Trophoblast cell (in vitro differentiated cells and primary cell): ENCODE results near the gene TMEM266.

Experiments
- DNase-seq, 2 donors: peaks; one replicate each; pipeline ENCODE4 v3.0.0-alpha.2; 2016
- H2AFZ ChIP-seq: 2 replicates; pipeline ENCODE4 v1.6.1; 2013; ENCODE audit warnings: low read length, moderate library complexity, mild to moderate bottlenecking; ENCODE audit not compliant: insufficient read depth, poor library complexity
- H2AK5ac ChIP-seq: 2 replicates; pipeline ENCODE4 v1.6.1; 2013; ENCODE audit warnings: mild to moderate bottlenecking, low read length
- H2BK120ac ChIP-seq: 2 replicates; pipeline ENCODE4 v1.6.1; 2013; ENCODE audit warnings: low read length, mild to moderate bottlenecking, moderate library complexity; ENCODE audit not compliant: insufficient read depth, poor library complexity
- H2BK12ac ChIP-seq: 2 replicates; pipeline ENCODE4 v1.6.1; 2013; ENCODE audit warnings: mild to moderate bottlenecking, low read length, moderate library complexity
- H2BK5ac ChIP-seq: 2 replicates; pipeline ENCODE4 v1.6.1; 2013; ENCODE audit warnings: low read length, low read depth, moderate library complexity, mild to moderate bottlenecking; ENCODE audit not compliant: poor library complexity
- H3K14ac ChIP-seq: 2 replicates; pipeline ENCODE4 v1.6.1; 2013; ENCODE audit warnings: mild to moderate bottlenecking, low read length
- H3K18ac ChIP-seq: 2 replicates; pipeline ENCODE4 v1.6.1; 2013; ENCODE audit warnings: mild to moderate bottlenecking, low read length
- H3K23ac ChIP-seq: 2 replicates; pipeline ENCODE4 v1.6.1; 2013; ENCODE audit warnings: low read length
- H3K27ac ChIP-seq: 2 replicates; pipeline ENCODE4 v1.5.1; 2013; ENCODE audit warnings: low read depth, mild to moderate bottlenecking, inconsistent platforms, low read length, moderate library complexity
- H3K27me3 ChIP-seq: 2 replicates; pipeline ENCODE4 v1.6.1; 2013; ENCODE audit warnings: inconsistent platforms, mild to moderate bottlenecking, low read length, moderate library complexity; ENCODE audit not compliant: insufficient read depth
- H3K36me3 ChIP-seq, 2 experiments: 1 replicate in 1 of 2; 2 replicates in 1 of 2; pipeline ENCODE4 v1.6.1; 2013; ENCODE audit warnings: low read length in 2 of 2, mild to moderate bottlenecking in 2 of 2, moderate library complexity in 1 of 2; ENCODE audit not compliant: insufficient read depth in 2 of 2, control insufficient read depth in 1 of 2
- H3K4ac ChIP-seq: 2 replicates; pipeline ENCODE4 v1.6.1; 2013; ENCODE audit warnings: low read depth, mild to moderate bottlenecking, low read length, moderate library complexity
- H3K4me1 ChIP-seq, 2 experiments: 1 replicate in 1 of 2; 2 replicates in 1 of 2; pipeline ENCODE4 v1.6.1; 2013; ENCODE audit warnings: low read length in 2 of 2, mild to moderate bottlenecking in 2 of 2, moderate library complexity in 1 of 2; ENCODE audit not compliant: insufficient read depth in 2 of 2, control insufficient read depth in 1 of 2
- H3K4me2 ChIP-seq: 2 replicates; pipeline ENCODE4 v1.6.1; 2013; ENCODE audit warnings: inconsistent platforms, mild to moderate bottlenecking, low read length, moderate library complexity
- H3K4me3 ChIP-seq: 2 replicates; pipeline ENCODE4 v1.5.1; 2013; ENCODE audit warnings: mild to moderate bottlenecking, low read depth, low read length, inconsistent platforms
- H3K79me1 ChIP-seq: one replicate; pipeline ENCODE4 v1.6.1; 2013; ENCODE audit warnings: low read length
- H3K79me2 ChIP-seq: 2 replicates; pipeline ENCODE4 v1.6.1; 2013; ENCODE audit warnings: low read length, mild to moderate bottlenecking; ENCODE audit not compliant: control insufficient read depth, insufficient read depth, poor library complexity
- H3K9ac ChIP-seq: 2 replicates; pipeline ENCODE4 v1.6.1; 2013; ENCODE audit warnings: mild to moderate bottlenecking, low read length
- H3K9me3 ChIP-seq: 2 replicates; pipeline ENCODE4 v1.6.1; 2013; ENCODE audit warnings: low read depth, mild to moderate bottlenecking, control low read depth, inconsistent platforms, low read length; ENCODE audit not compliant: insufficient read depth
- H4K12ac ChIP-seq: 2 replicates; pipeline ENCODE4 v1.6.1; 2013; ENCODE audit warnings: low read depth, mild to moderate bottlenecking, low read length, moderate library complexity
- H4K8ac ChIP-seq: 2 replicates; pipeline ENCODE4 v1.6.1; 2013; ENCODE audit warnings: low read depth, mild to moderate bottlenecking, low read length, moderate library complexity
- H4K91ac ChIP-seq: one replicate; pipeline ENCODE4 v1.6.1; 2013; ENCODE audit warnings: low read depth, mild to moderate bottlenecking, low read length, moderate library complexity
- WGBS: extraction: QIAGEN DNeasy Blood & Tissue Kit; methylation state at CpG from one replicate; pipeline ENCODE4 v1.1.7; 2013; ENCODE audit warnings: missing lambda C conversion rate; ENCODE audit not compliant: insufficient read length, insufficient coverage; ENCODE audit errors: extremely low coverage; 5-methylcytosine and 5-hydroxymethylcytosine counted together

Gene TMEM266

DNA sequence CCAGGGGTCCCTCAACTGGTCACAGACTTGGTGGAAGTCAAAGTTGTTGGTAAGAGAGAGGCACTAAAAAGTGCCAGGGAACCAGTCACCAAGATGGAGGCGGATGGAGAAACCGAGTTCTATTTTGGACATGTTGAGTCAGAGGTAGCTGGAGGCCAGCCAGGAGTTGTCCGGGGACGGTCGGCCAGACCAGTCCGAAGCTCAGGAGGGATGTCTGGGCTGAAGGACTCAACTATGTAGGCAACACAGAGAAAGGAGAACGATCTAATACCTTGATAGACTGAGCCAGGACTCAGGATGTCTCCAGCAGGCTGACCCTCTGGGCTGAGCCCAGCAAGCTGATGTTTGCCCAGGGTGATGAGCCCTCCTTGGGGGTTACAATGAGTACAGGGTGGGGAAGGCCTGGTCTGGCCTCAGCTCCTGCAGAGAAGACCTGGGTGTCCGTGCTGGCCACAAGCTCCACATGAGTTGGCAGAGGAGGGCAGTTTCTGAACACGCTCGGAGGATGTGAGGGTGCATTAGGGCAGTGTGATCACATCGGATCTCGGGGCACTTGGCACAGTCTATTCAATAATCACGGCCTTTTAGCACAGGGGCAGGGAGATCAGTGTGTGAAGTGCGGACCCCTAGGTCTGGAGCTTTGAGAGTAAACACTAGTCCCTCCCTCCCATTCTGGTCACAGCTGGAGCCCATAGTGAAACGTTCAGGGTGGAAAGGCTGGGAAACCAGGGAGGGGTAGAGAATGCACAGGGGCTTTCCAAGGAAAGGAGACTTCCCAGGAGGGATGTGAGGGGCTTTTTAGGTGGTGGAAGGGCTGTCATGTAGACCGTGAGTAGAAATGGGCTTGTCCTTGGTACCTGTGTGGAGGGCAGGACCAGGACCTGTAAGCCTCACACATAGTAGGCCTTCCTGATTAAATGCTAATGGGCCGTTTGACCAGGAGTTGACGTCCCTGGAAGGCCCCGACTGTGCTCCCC is 139.6 kb downstream of the TMEM266 start:
- H3K4me3 ChIP-seq = no peak overlapping the region
- no peak overlapping the region for H2BK12ac ChIP-seq
- WGBS = no CpG with 5 or more reads among the region's 19 CpGs
- H2AK5ac ChIP-seq = no peak overlapping the region
- H4K8ac ChIP-seq = no peak overlapping the region
- H3K4ac ChIP-seq = no peak overlapping the region
- no peak overlapping the region for H3K4me2 ChIP-seq
- no peaks in the 10 kb centered on the region for H3K79me2 ChIP-seq
- peaks cover 4 to 10% of the 10 kb centered on the region in 2 experiments for H3K4me1 ChIP-seq
- no peak overlapping the region for H3K27ac ChIP-seq
- H4K12ac ChIP-seq = no peak overlapping the region
- no peak overlapping the region for H3K14ac ChIP-seq
- DNase-seq = no peak
- H4K91ac ChIP-seq = no peak overlapping the region
- no peak overlapping the region for H2BK120ac ChIP-seq
- no peaks in the 10 kb centered on the region for H3K79me1 ChIP-seq
- H3K27me3 ChIP-seq = no peaks in the 10 kb centered on the region
- no peak overlapping the region for H3K18ac ChIP-seq
- no peaks in the 10 kb centered on the region for H3K9me3 ChIP-seq
- no peak overlapping the region for H2AFZ ChIP-seq
- no peak overlapping the region for H2BK5ac ChIP-seq
- no peak overlapping the region for H3K9ac ChIP-seq
- no peak overlapping the region for H3K23ac ChIP-seq
- H3K36me3 ChIP-seq = peaks cover 4 to 6% of the 10 kb centered on the region in 2 experiments

DNA sequence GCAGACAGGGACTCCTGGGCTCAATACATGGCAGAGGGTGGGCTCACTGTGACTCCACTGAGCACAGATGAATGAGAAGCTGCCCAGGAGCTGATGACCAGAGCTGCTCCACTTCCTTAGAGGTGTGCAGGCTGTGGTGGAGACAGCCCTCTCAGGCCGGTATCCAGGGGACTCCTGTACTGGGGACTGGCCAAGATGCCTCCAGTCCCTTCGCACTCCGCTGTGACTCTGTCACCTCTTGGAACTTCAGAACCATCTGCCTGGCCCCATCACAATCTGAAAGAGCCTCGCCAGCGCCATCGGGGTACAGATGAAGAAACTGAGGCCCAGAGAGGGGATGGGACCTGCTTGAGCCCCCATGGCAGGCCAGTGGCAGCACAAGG is 140.3 kb downstream of the TMEM266 start:
- no peak overlapping the region for H3K27ac ChIP-seq
- DNase-seq = no peak
- H4K12ac ChIP-seq = no peak overlapping the region
- no peaks in the 10 kb centered on the region for H3K27me3 ChIP-seq
- no peak overlapping the region for H3K23ac ChIP-seq
- H3K79me1 ChIP-seq = no peaks in the 10 kb centered on the region
- H3K79me2 ChIP-seq = no peaks in the 10 kb centered on the region
- no peaks in the 10 kb centered on the region for H3K9me3 ChIP-seq
- H3K36me3 ChIP-seq = peaks cover 4 to 6% of the 10 kb centered on the region in 2 experiments
- no peak overlapping the region for H2BK12ac ChIP-seq
- no CpG with 5 or more reads among the region's 6 CpGs for WGBS
- H3K4me2 ChIP-seq = no peak overlapping the region
- H3K14ac ChIP-seq = no peak overlapping the region
- no peak overlapping the region for H2BK5ac ChIP-seq
- no peak overlapping the region for H3K4me3 ChIP-seq
- no peak overlapping the region for H2AK5ac ChIP-seq
- H3K4me1 ChIP-seq = peaks cover 4 to 10% of the 10 kb centered on the region in 2 experiments
- H3K4ac ChIP-seq = no peak overlapping the region
- no peak overlapping the region for H3K9ac ChIP-seq
- H3K18ac ChIP-seq = no peak overlapping the region
- H2BK120ac ChIP-seq = no peak overlapping the region
- no peak overlapping the region for H4K8ac ChIP-seq
- H4K91ac ChIP-seq = no peak overlapping the region
- H2AFZ ChIP-seq = no peak overlapping the region

DNA sequence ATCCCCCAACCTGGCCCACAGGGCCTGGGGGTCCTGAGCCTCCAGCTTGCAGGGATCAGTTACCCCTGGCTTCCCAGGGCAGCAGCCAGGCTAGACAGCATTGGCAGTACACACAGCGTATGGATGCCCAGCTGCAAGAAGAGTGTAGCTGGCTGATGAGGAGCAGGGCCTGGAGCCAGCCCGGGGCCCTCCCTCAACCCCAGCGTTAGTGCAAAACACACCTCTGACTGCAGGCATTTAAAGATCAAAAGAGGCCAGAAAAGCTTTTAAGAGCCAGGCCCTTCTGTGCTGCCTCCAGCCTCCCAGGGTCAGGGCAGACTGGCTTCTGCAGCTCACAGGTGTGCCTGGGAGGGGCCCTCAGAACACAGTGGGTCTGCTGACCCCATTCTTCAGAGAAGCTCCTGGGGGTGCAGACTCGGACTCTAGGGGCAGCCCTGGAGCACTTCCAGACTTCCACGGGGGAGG is 140.9 kb downstream of the TMEM266 start:
- no peak overlapping the region for H4K12ac ChIP-seq
- no peaks in the 10 kb centered on the region for H3K9me3 ChIP-seq
- no peak overlapping the region for H3K18ac ChIP-seq
- no peak for DNase-seq
- H3K4me3 ChIP-seq = no peak overlapping the region
- H3K9ac ChIP-seq = no peak overlapping the region
- peaks cover 4 to 10% of the 10 kb centered on the region in 2 experiments for H3K4me1 ChIP-seq
- no peak overlapping the region for H2AK5ac ChIP-seq
- no peak overlapping the region for H3K4ac ChIP-seq
- H4K8ac ChIP-seq = no peak overlapping the region
- H3K27ac ChIP-seq = no peak overlapping the region
- H3K4me2 ChIP-seq = no peak overlapping the region
- H2BK12ac ChIP-seq = no peak overlapping the region
- no peak overlapping the region for H2BK5ac ChIP-seq
- H3K27me3 ChIP-seq = no peaks in the 10 kb centered on the region
- no peak overlapping the region for H3K23ac ChIP-seq
- H2AFZ ChIP-seq = no peak overlapping the region
- no CpG with 5 or more reads among the region's 5 CpGs for WGBS
- no peak overlapping the region for H4K91ac ChIP-seq
- peaks cover 5 to 7% of the 10 kb centered on the region in 2 experiments for H3K36me3 ChIP-seq
- no peak overlapping the region for H3K14ac ChIP-seq
- no peak overlapping the region for H2BK120ac ChIP-seq
- H3K79me1 ChIP-seq = no peaks in the 10 kb centered on the region
- H3K79me2 ChIP-seq = no peaks in the 10 kb centered on the region

DNA sequence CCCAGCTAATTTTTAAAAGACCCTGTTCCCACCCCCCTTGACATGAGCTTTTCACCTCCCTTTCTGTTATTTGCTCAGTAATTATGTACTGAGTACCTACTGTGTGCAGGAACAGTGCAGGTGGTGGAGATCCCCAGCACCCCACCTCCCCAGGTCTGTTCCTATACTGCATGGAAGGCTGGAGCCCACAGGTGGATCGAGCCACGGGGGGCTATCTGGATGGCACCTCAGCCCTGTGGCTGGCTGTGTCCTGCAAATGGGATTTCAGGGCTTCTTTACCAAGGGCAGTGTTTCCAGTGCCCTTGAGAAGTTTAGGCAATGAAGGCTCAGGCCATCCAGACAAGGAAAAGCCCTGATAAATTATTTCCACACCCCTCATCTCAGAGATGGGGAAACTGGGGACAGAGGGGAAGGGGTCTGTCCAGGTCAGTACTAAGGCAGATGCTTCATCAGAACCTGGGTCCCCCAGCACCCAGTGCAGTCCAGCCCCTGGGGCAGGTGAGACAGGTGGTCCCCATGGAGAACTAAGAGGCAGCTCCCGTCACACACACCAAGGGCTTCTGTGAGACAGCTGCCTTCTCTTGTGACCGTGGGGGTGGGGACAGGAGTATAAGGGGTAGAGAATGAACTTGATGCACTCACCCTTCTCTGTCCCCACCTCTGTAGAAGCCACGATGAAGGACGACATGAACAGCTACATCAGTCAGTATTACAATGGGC is 141.9 kb downstream of the TMEM266 start:
- H3K36me3 ChIP-seq = peaks cover 8 to 9% of the 10 kb centered on the region in 2 experiments
- H3K9ac ChIP-seq = no peak overlapping the region
- no peak overlapping the region for H3K4me2 ChIP-seq
- H3K4me1 ChIP-seq = peaks cover 0 to 4% of the 10 kb centered on the region in 2 experiments
- H2AFZ ChIP-seq = no peak overlapping the region
- H3K9me3 ChIP-seq = no peaks in the 10 kb centered on the region
- no CpG with 5 or more reads among the region's 6 CpGs for WGBS
- H3K23ac ChIP-seq = no peak overlapping the region
- no peak overlapping the region for H2BK12ac ChIP-seq
- H3K4me3 ChIP-seq = no peak overlapping the region
- H3K79me2 ChIP-seq = no peaks in the 10 kb centered on the region
- H2AK5ac ChIP-seq = no peak overlapping the region
- H3K14ac ChIP-seq = no peak overlapping the region
- no peak overlapping the region for H4K8ac ChIP-seq
- H3K4ac ChIP-seq = no peak overlapping the region
- H4K12ac ChIP-seq = no peak overlapping the region
- no peak overlapping the region for H2BK5ac ChIP-seq
- no peak for DNase-seq
- H3K18ac ChIP-seq = no peak overlapping the region
- no peak overlapping the region for H4K91ac ChIP-seq
- no peak overlapping the region for H3K27ac ChIP-seq
- H2BK120ac ChIP-seq = no peak overlapping the region
- H3K79me1 ChIP-seq = no peaks in the 10 kb centered on the region
- H3K27me3 ChIP-seq = no peaks in the 10 kb centered on the region
